ENCODE measurements around the gene CDKAL1. TPM values are rescaled to one million over a fixed set of nuclear protein-coding genes. Genes with fewer than 3 reads are reported as not detected.

CDKAL1 gene
- total RNA-seq, 4 donors from 2014 or later = 24.7 to 32.8 (median 29.8) TPM

GRCh38 chr6:20657274-20657800 is 123.1 kb downstream of the CDKAL1 start:
- intact Hi-C loops (cut with DNase I) = no loop called here
- Histone ChIP-seq H3K36me3 (no peaks in the 10 kb centered on the region), H3K27ac (no peak overlapping the region), H3K4me3 (replicated peaks in 1 of 3) (no peak overlapping the region), H3K9me3 (no peaks in the 10 kb centered on the region), H3K27me3 (no peaks in the 10 kb centered on the region), H3K4me1 (peaks cover 7 to 11% of the 10 kb centered on the region in 2 donors)
- DNase-seq = no peak
- TF ChIP-seq POLR2A (IDR thresholded peaks at IDR 0.05) (no peak), CTCF (IDR thresholded peaks at IDR 0.05) (no peak)
- WGBS, 2 donors = 94 to 96% methylated on average over 2 of the region's 2 CpGs

GRCh38 chr6:20658053-20658452 is 123.8 kb downstream of the CDKAL1 start:
- Histone ChIP-seq H3K27ac (no peak overlapping the region), H3K4me3 (replicated peaks in 1 of 3) (no peak overlapping the region), H3K9me3 (no peaks in the 10 kb centered on the region), H3K27me3 (no peaks in the 10 kb centered on the region), H3K36me3 (no peaks in the 10 kb centered on the region), H3K4me1 (peaks cover 7 to 12% of the 10 kb centered on the region in 2 donors)
- WGBS, 2 donors = 89 to 94% methylated on average over 2 of the region's 2 CpGs
- intact Hi-C loops (cut with DNase I) = no loop called here
- DNase-seq = no peak
- no peak for TF ChIP-seq CTCF (IDR thresholded peaks at IDR 0.05)
- no peak for TF ChIP-seq POLR2A (IDR thresholded peaks at IDR 0.05)

GRCh38 chr6:20658516-20658915 is 124.3 kb downstream of the CDKAL1 start:
- intact Hi-C loops (cut with DNase I) = no loop called here
- no peaks in the 10 kb centered on the region for H3K27me3 ChIP-seq
- no peak overlapping the region for H3K27ac ChIP-seq
- no peak overlapping the region for H3K4me3 ChIP-seq (replicated peaks in 1 of 3)
- no peaks in the 10 kb centered on the region for H3K36me3 ChIP-seq
- WGBS, 2 donors = 96 to 97% methylated on average over 5 of the region's 5 CpGs
- TF ChIP-seq CTCF (IDR thresholded peaks at IDR 0.05) (no peak), POLR2A (IDR thresholded peaks at IDR 0.05) (no peak)
- no peaks in the 10 kb centered on the region for H3K9me3 ChIP-seq
- peaks cover 7 to 12% of the 10 kb centered on the region in 2 donors for H3K4me1 ChIP-seq
- no peak for DNase-seq

- no peaks in the 10 kb centered on the region for H3K27me3 ChIP-seq
- H3K4me3 ChIP-seq (replicated peaks in 1 of 3) = no peak overlapping the region
- TF ChIP-seq POLR2A (IDR thresholded peaks at IDR 0.05) = no peak
- WGBS, 2 donors = 83 to 86% methylated on average over 3 of the region's 3 CpGs
- no peak overlapping the region for H3K27ac ChIP-seq
- H3K9me3 ChIP-seq = no peaks in the 10 kb centered on the region
- DNase-seq = no peak
- peaks cover 7 to 12% of the 10 kb centered on the region in 2 donors for H3K4me1 ChIP-seq
- intact Hi-C loops (cut with DNase I) = no loop called here
- H3K36me3 ChIP-seq = no peaks in the 10 kb centered on the region
Measured at GRCh38 chr6:20660534-20660933, 126.3 kb downstream of the CDKAL1 start.

GRCh38 chr6:20661721-20662120 is 127.5 kb downstream of the CDKAL1 start:
- H3K4me3 ChIP-seq (replicated peaks in 1 of 3) = no peak overlapping the region
- no peak overlapping the region for H3K27ac ChIP-seq
- H3K36me3 ChIP-seq = no peaks in the 10 kb centered on the region
- DNase-seq = no peak
- peaks cover 7 to 12% of the 10 kb centered on the region in 2 donors for H3K4me1 ChIP-seq
- no peaks in the 10 kb centered on the region for H3K27me3 ChIP-seq
- TF ChIP-seq POLR2A (IDR thresholded peaks at IDR 0.05) = no peak
- TF ChIP-seq CTCF (IDR thresholded peaks at IDR 0.05) = no peak
- no peaks in the 10 kb centered on the region for H3K9me3 ChIP-seq
- intact Hi-C loops (cut with DNase I) = no loop called here

GRCh38 chr6:20664250-20664649 is 130.0 kb downstream of the CDKAL1 start:
- Histone ChIP-seq H3K4me1 (peaks cover 7 to 12% of the 10 kb centered on the region in 2 donors), H3K27ac (no peak overlapping the region), H3K9me3 (no peaks in the 10 kb centered on the region), H3K36me3 (no peaks in the 10 kb centered on the region), H3K4me3 (replicated peaks in 1 of 3) (no peak overlapping the region), H3K27me3 (no peaks in the 10 kb centered on the region)
- no peak for DNase-seq
- intact Hi-C loops (cut with DNase I) = no loop called here
- TF ChIP-seq CTCF (IDR thresholded peaks at IDR 0.05) = no peak
- TF ChIP-seq POLR2A (IDR thresholded peaks at IDR 0.05) = no peak
- 93 to 100% methylated on average over 1 of the region's 1 CpG for WGBS, 2 donors
